Measurements from ENCODE around the gene SFSWAP.
"Not testable (repeated sequence)": the region's sequence is repeated elsewhere in the genome, so short reads cannot be mapped to it uniquely, and the experiment has no call there.

The SFSWAP gene

GRCh38 chr12:131806674-131807073, 95.8 kb downstream of the SFSWAP start:
- Histone ChIP-seq H3K27me3 (replicated peaks; ENCODE audit: control insufficient read depth, insufficient read depth, low read length) (no peaks in the 10 kb centered on the region), H3K4me3 (replicated peaks; ENCODE audit: low read depth, low read length) (no peak overlapping the region), H3K36me3 (ENCODE audit: control insufficient read depth, insufficient read depth, low read length) (peaks cover 3% of the 10 kb centered on the region; the same call in 1 of the 2 replicates)
- TF ChIP-seq CTCF (IDR thresholded peaks at IDR 0.05; ENCODE audit: insufficient read depth, low read length, poor library complexity, severe bottlenecking), result no peak
- no peak for DNase-seq (ENCODE audit: extremely low read depth, insufficient read length)

GRCh38 chr12:131808744-131809371, 98.0 kb downstream of the SFSWAP start:
- DNase-seq (ENCODE audit: extremely low read depth, insufficient read length), result no peak
- H3K27me3 ChIP-seq (replicated peaks; ENCODE audit: control insufficient read depth, insufficient read depth, low read length), result no peaks in the 10 kb centered on the region
- H3K36me3 ChIP-seq (ENCODE audit: control insufficient read depth, insufficient read depth, low read length), result no peaks in the 10 kb centered on the region
- no peak for TF ChIP-seq CTCF (IDR thresholded peaks at IDR 0.05; ENCODE audit: insufficient read depth, low read length, poor library complexity, severe bottlenecking)
- peak overlapping the region; percentile 57 for H3K4me3 ChIP-seq (replicated peaks; ENCODE audit: low read depth, low read length)

- not testable (repeated sequence) for H3K36me3 ChIP-seq (ENCODE audit: control insufficient read depth, insufficient read depth, low read length); DNase-seq (ENCODE audit: extremely low read depth, insufficient read length); H3K27me3 ChIP-seq (replicated peaks; ENCODE audit: control insufficient read depth, insufficient read depth, low read length); H3K4me3 ChIP-seq (replicated peaks; ENCODE audit: low read depth, low read length)
Measured at GRCh38 chr12:131809476-131810254, 98.8 kb downstream of the SFSWAP start.

GRCh38 chr12:131810726-131811125, 99.8 kb downstream of the SFSWAP start:
- Histone ChIP-seq H3K36me3 (ENCODE audit: control insufficient read depth, insufficient read depth, low read length) (no peaks in the 10 kb centered on the region), H3K4me3 (replicated peaks; ENCODE audit: low read depth, low read length) (no peak overlapping the region), H3K27me3 (replicated peaks; ENCODE audit: control insufficient read depth, insufficient read depth, low read length) (no peaks in the 10 kb centered on the region)
- no peak for TF ChIP-seq CTCF (IDR thresholded peaks at IDR 0.05; ENCODE audit: insufficient read depth, low read length, poor library complexity, severe bottlenecking)
- no peak for DNase-seq (ENCODE audit: extremely low read depth, insufficient read length)

- Histone ChIP-seq H3K27me3 (replicated peaks; ENCODE audit: control insufficient read depth, insufficient read depth, low read length) (no peaks in the 10 kb centered on the region), H3K36me3 (ENCODE audit: control insufficient read depth, insufficient read depth, low read length) (no peaks in the 10 kb centered on the region), H3K4me3 (replicated peaks; ENCODE audit: low read depth, low read length) (no peak overlapping the region)
- DNase-seq (ENCODE audit: extremely low read depth, insufficient read length), result no peak
- TF ChIP-seq CTCF (IDR thresholded peaks at IDR 0.05; ENCODE audit: insufficient read depth, low read length, poor library complexity, severe bottlenecking), result no peak
Measured at GRCh38 chr12:131815131-131815530, 104.2 kb downstream of the SFSWAP start.

- Histone ChIP-seq H3K36me3 (ENCODE audit: control insufficient read depth, insufficient read depth, low read length) (no peaks in the 10 kb centered on the region), H3K4me3 (replicated peaks; ENCODE audit: low read depth, low read length) (no peak overlapping the region), H3K27me3 (replicated peaks; ENCODE audit: control insufficient read depth, insufficient read depth, low read length) (no peaks in the 10 kb centered on the region)
- DNase-seq (ENCODE audit: extremely low read depth, insufficient read length), result no peak
- no peak for TF ChIP-seq CTCF (IDR thresholded peaks at IDR 0.05; ENCODE audit: insufficient read depth, low read length, poor library complexity, severe bottlenecking)
Measured at GRCh38 chr12:131816495-131816894, 105.6 kb downstream of the SFSWAP start.

Measured in GM06990 (cell line).